ENCODE measurements around the gene FNDC3B.

The FNDC3B gene

DNA sequence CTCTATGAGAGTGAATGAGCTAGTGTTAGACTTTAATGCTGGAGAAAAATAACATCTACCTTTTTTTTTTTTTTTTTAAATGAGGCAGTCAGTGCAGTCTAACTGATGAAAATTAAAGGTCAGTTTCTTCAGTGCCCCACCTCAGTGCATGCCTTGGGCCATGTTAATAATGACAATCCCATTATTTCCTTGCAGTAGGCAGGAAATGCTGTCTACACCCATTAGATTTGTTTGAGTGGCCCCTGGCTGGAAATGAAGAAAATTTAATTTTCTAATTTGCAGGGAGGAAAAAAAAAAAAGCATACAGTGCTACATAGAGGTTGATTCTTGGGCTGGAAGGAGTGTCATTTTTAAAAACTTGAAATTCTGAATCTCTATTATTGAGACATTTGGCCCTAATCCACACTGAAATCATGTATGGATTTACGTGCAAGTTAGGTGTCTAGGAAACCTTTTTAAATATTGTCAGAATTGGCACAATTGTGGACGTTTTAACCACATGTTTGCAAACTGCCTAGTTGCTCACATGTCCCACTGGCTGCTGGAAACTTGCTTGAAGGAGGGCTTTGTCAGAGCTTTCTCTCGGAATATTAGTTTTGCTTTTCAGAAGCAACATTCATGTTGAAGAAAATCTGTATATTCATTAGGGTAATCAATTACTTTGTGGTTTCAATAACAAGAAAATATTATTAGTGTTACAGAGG, 18.4 kb downstream of the FNDC3B start:
- Histone ChIP-seq H3K27me3 (replicated peaks; ENCODE audit: control insufficient read depth, insufficient read depth, low read length) (no peaks in the 10 kb centered on the region), H3K36me3 (ENCODE audit: control insufficient read depth, insufficient read depth, low read length, severe bottlenecking) (peaks cover 36% of the 10 kb centered on the region), H3K9me3 (ENCODE audit: control insufficient read depth, low read length) (no peaks in the 10 kb centered on the region), H3K4me3 (ENCODE audit: low read length) (no peak overlapping the region), H3K4me1 (ENCODE audit: control insufficient read depth, insufficient read depth, low read length) (peaks cover 49% of the 10 kb centered on the region), H3K9ac (ENCODE audit: low read length) (no peak overlapping the region)
- no peak for DNase-seq (ENCODE audit: low read depth)

DNA sequence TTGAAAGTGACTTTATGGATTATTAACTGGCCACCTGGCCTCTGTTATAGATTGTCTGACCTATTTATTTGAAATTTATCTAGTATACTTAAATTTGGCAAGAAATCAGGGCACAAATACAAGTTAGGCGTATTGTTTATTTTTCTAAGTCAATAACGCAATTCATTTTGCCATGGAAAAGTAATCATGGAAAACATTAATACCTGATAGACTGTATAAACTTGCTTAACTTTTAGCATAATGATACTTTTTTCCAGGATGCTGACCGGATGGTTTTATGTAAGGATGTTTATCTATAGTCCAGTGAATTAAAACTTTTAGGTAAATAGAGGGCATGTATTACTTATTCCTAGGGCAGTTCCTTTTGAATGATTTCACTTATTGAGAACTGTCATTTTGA, 20.2 kb downstream of the FNDC3B start:
- Histone ChIP-seq H3K27me3 (replicated peaks; ENCODE audit: control insufficient read depth, insufficient read depth, low read length) (no peaks in the 10 kb centered on the region), H3K4me3 (ENCODE audit: low read length) (no peak overlapping the region), H3K9me3 (ENCODE audit: control insufficient read depth, low read length) (no peaks in the 10 kb centered on the region), H3K9ac (ENCODE audit: low read length) (no peak overlapping the region), H3K4me1 (ENCODE audit: control insufficient read depth, insufficient read depth, low read length) (peaks cover 61% of the 10 kb centered on the region), H3K36me3 (ENCODE audit: control insufficient read depth, insufficient read depth, low read length, severe bottlenecking) (peaks cover 36% of the 10 kb centered on the region)
- no peak for DNase-seq (ENCODE audit: low read depth)

- Histone ChIP-seq H3K36me3 (ENCODE audit: control insufficient read depth, insufficient read depth, low read length, severe bottlenecking) (peaks cover 31% of the 10 kb centered on the region), H3K4me3 (ENCODE audit: low read length) (no peak overlapping the region), H3K4me1 (ENCODE audit: control insufficient read depth, insufficient read depth, low read length) (peaks cover 61% of the 10 kb centered on the region), H3K9me3 (ENCODE audit: control insufficient read depth, low read length) (no peaks in the 10 kb centered on the region), H3K9ac (ENCODE audit: low read length) (no peak overlapping the region), H3K27me3 (replicated peaks; ENCODE audit: control insufficient read depth, insufficient read depth, low read length) (no peaks in the 10 kb centered on the region)
- DNase-seq (ENCODE audit: low read depth), result no peak
Measured at GRCh38 chr3:172060234-172060633, 20.9 kb downstream of the FNDC3B start.

GRCh38 chr3:172061724-172062184, 22.4 kb downstream of the FNDC3B start:
- Histone ChIP-seq H3K27me3 (replicated peaks; ENCODE audit: control insufficient read depth, insufficient read depth, low read length) (no peaks in the 10 kb centered on the region), H3K36me3 (ENCODE audit: control insufficient read depth, insufficient read depth, low read length, severe bottlenecking) (peaks cover 31% of the 10 kb centered on the region), H3K9ac (ENCODE audit: low read length) (peak overlapping the region; percentile 7), H3K4me1 (ENCODE audit: control insufficient read depth, insufficient read depth, low read length) (peaks cover 64% of the 10 kb centered on the region), H3K9me3 (ENCODE audit: control insufficient read depth, low read length) (no peaks in the 10 kb centered on the region), H3K4me3 (ENCODE audit: low read length) (peak overlapping the region; percentile 65)
- no peak for DNase-seq (ENCODE audit: low read depth)

- Histone ChIP-seq H3K4me3 (ENCODE audit: low read length) (no peak overlapping the region), H3K36me3 (ENCODE audit: control insufficient read depth, insufficient read depth, low read length, severe bottlenecking) (peaks cover 33% of the 10 kb centered on the region), H3K9me3 (ENCODE audit: control insufficient read depth, low read length) (no peaks in the 10 kb centered on the region), H3K9ac (ENCODE audit: low read length) (no peak overlapping the region), H3K4me1 (ENCODE audit: control insufficient read depth, insufficient read depth, low read length) (peaks cover 68% of the 10 kb centered on the region), H3K27me3 (replicated peaks; ENCODE audit: control insufficient read depth, insufficient read depth, low read length) (no peaks in the 10 kb centered on the region)
- no peak for DNase-seq (ENCODE audit: low read depth)
Measured at GRCh38 chr3:172062761-172063160, 23.4 kb downstream of the FNDC3B start.

GRCh38 chr3:172063456-172064432, 24.4 kb downstream of the FNDC3B start:
- no peaks in the 10 kb centered on the region for H3K27me3 ChIP-seq (replicated peaks; ENCODE audit: control insufficient read depth, insufficient read depth, low read length)
- peaks cover 43% of the 10 kb centered on the region for H3K36me3 ChIP-seq (ENCODE audit: control insufficient read depth, insufficient read depth, low read length, severe bottlenecking)
- H3K4me1 ChIP-seq (ENCODE audit: control insufficient read depth, insufficient read depth, low read length), result peaks cover 70% of the 10 kb centered on the region
- H3K9ac ChIP-seq (ENCODE audit: low read length), result no peak overlapping the region
- H3K4me3 ChIP-seq (ENCODE audit: low read length), result no peak overlapping the region
- no peaks in the 10 kb centered on the region for H3K9me3 ChIP-seq (ENCODE audit: control insufficient read depth, low read length)
- DNase-seq (ENCODE audit: low read depth), result no peak

DNA sequence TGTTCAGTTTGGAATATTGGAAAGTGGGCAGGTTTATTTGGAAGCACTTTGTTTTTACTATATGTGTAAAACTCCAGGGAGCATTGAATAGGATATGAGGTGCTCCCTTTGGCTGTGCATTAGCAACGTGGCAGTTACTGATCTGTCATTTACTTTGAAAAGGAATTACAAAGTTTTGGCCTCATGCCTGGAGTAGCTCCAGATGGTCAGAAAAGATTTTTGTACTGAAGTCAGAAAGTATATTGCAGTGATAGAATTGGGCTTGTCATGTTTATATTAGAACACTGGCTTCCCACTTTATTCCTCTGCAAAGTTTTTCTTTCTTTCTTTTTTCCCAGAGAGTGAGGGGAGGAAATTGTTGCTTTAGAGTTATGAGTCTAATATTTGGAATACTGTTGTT, 26.1 kb downstream of the FNDC3B start:
- Histone ChIP-seq H3K27me3 (replicated peaks; ENCODE audit: control insufficient read depth, insufficient read depth, low read length) (no peaks in the 10 kb centered on the region), H3K4me3 (ENCODE audit: low read length) (no peak overlapping the region), H3K4me1 (ENCODE audit: control insufficient read depth, insufficient read depth, low read length) (peaks cover 80% of the 10 kb centered on the region), H3K9ac (ENCODE audit: low read length) (no peak overlapping the region), H3K9me3 (ENCODE audit: control insufficient read depth, low read length) (no peaks in the 10 kb centered on the region), H3K36me3 (ENCODE audit: control insufficient read depth, insufficient read depth, low read length, severe bottlenecking) (peaks cover 38% of the 10 kb centered on the region)
- DNase-seq (ENCODE audit: low read depth), result peak; percentile 79

GRCh38 chr3:172065967-172066762, 26.8 kb downstream of the FNDC3B start:
- peaks cover 86% of the 10 kb centered on the region for H3K4me1 ChIP-seq (ENCODE audit: control insufficient read depth, insufficient read depth, low read length)
- no peak overlapping the region for H3K4me3 ChIP-seq (ENCODE audit: low read length)
- H3K27me3 ChIP-seq (replicated peaks; ENCODE audit: control insufficient read depth, insufficient read depth, low read length), result no peaks in the 10 kb centered on the region
- H3K36me3 ChIP-seq (ENCODE audit: control insufficient read depth, insufficient read depth, low read length, severe bottlenecking), result peaks cover 38% of the 10 kb centered on the region
- no peaks in the 10 kb centered on the region for H3K9me3 ChIP-seq (ENCODE audit: control insufficient read depth, low read length)
- DNase-seq (ENCODE audit: low read depth), result peak; percentile 55
- no peak overlapping the region for H3K9ac ChIP-seq (ENCODE audit: low read length)

- Histone ChIP-seq H3K9me3 (ENCODE audit: control insufficient read depth, low read length) (no peaks in the 10 kb centered on the region), H3K4me1 (ENCODE audit: control insufficient read depth, insufficient read depth, low read length) (peaks cover 86% of the 10 kb centered on the region), H3K36me3 (ENCODE audit: control insufficient read depth, insufficient read depth, low read length, severe bottlenecking) (peaks cover 38% of the 10 kb centered on the region), H3K4me3 (ENCODE audit: low read length) (no peak overlapping the region), H3K27me3 (replicated peaks; ENCODE audit: control insufficient read depth, insufficient read depth, low read length) (no peaks in the 10 kb centered on the region), H3K9ac (ENCODE audit: low read length) (no peak overlapping the region)
- DNase-seq (ENCODE audit: low read depth), result no peak
Measured at GRCh38 chr3:172066880-172067796, 27.8 kb downstream of the FNDC3B start.

GRCh38 chr3:172067837-172068440, 28.6 kb downstream of the FNDC3B start:
- no peak overlapping the region for H3K4me3 ChIP-seq (ENCODE audit: low read length)
- no peaks in the 10 kb centered on the region for H3K9me3 ChIP-seq (ENCODE audit: control insufficient read depth, low read length)
- peaks cover 85% of the 10 kb centered on the region for H3K4me1 ChIP-seq (ENCODE audit: control insufficient read depth, insufficient read depth, low read length)
- no peak for DNase-seq (ENCODE audit: low read depth)
- no peaks in the 10 kb centered on the region for H3K27me3 ChIP-seq (replicated peaks; ENCODE audit: control insufficient read depth, insufficient read depth, low read length)
- H3K36me3 ChIP-seq (ENCODE audit: control insufficient read depth, insufficient read depth, low read length, severe bottlenecking), result peaks cover 41% of the 10 kb centered on the region
- H3K9ac ChIP-seq (ENCODE audit: low read length), result no peak overlapping the region

Data from adipocyte (in vitro differentiated cells).